AML-193 (cell line): ENCODE measurements around the gene TSKU.
"Not testable (repeated sequence)": the region's sequence is repeated elsewhere in the genome, so short reads cannot be mapped to it uniquely, and the experiment has no call there.

Experiments used
- DNase-seq, 2 experiments: peaks; one replicate each; lab custom pipeline; 2025; lab: John Stamatoyannopoulos, UW

TSKU gene

GRCh38 chr11:76824980-76825725 is 42.0 kb downstream of the TSKU start:
- DNase-seq, result no peak

GRCh38 chr11:76825726-76826396 is 42.7 kb downstream of the TSKU start:
- DNase-seq, result peak in 1 of 2 experiments; percentile 7

DNA sequence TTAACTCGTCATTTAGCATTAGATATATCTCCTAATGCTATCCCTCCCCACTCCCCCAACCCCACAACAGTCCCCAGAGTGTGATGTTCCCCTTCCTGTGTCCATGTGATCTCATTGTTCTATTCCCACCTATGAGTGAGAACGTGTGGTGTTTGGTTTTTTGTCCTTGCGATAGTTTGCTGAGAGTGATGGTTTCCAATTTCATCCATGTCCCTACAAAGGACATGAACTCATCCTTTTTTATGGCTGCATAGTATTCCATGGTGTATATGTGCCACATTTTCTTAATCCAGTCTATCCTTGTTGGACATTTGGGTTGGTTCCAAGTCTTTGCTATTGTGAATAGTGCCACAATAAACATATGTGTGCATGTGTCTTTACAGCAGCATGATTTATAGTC is 43.4 kb downstream of the TSKU start:
- DNase-seq, result not testable (repeated sequence)

GRCh38 chr11:76827005-76827404 is 43.8 kb downstream of the TSKU start:
- not testable (repeated sequence) for DNase-seq

DNA sequence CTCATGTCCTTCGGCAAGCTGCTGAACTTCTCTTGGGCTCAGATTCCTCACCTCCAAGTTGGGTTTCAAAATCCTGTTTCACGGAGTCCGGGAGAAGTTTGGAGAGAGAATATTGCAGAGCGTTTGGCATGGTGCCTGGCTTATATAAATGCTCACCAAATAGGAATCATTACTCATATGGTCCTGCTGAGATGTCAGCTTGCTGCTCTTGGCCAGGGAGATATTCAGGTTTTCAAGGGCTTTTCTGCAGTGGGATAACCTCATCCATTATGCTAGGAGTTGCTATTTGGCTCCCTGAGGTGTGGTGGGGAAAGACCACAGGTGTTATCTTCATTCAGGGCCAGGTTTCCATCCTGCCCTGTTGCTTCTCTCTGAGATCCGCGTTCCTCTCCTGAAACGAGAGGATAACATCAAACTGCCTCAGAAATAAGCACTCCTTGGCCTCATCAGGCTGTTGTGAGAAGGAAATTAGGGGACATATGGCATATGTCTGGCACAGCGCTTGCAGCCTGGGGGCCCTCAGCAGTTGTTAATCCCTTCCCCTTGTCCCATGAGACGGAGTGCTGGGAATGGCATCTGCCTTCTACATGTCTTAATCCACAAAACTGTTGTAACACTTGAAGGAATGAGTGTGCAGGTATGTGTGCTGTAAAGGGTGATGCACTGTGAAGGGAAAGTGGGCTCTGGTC is 47.6 kb downstream of the TSKU start:
- DNase-seq, result no peak

- DNase-seq, result no peak
Measured at GRCh38 chr11:76831686-76832310, 48.6 kb downstream of the TSKU start.

DNA sequence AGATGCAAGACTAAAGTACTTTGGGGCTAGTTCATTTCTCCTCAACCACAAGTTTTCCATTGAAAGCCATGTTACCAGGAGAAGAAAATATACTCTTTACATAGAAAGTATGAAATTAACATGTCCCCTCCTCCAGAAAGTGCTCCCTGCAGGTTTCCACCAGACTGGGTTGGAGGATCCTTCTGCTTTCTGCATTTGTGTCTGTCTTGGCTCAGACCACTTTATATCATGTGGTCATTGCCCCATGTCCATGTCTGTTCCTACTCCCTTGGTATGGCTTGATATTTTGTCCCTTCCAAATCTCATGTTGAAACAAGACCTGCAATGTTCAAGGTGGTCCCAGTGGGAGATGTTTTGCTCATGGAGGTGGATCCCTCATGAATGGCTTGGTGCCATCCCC is 49.2 kb downstream of the TSKU start:
- DNase-seq, result no peak

DNA sequence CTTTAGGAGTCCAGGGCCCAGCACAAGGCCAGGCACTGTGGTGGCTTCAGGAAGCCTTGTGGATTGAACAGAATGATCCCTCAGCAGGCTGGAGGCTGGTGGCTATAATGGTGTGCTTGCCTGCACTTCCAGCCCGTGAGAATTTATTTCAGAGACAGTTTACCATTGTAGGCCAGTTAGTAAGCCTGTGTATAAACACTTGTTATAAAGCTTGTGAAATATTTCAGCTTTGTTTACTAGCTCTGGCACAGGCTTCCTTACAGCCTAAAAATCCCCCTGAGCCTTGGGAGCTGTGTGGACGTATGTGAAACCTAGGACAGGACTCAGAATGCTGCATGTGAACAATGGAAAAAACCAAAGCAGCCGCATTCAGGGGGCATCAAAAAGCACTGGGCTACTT is 51.0 kb downstream of the TSKU start:
- no peak for DNase-seq

DNA sequence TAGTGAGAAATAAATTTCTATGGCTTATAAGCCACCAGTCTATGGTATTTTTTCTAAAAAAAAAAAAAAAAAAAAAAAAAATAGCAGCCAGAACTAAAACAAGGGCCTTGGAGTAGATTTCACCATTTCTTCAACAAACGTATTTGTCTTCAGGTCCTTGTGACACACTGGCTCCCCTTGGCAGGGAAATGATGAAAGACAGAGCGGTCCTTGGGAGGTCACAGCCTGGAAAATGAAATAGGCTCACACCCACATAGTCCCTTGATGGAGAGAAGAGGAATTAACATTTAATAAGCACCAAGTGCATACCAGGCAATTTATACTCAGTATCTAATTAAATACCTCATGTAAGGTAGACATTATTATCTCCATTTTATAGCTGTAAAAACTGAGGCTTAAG is 51.9 kb downstream of the TSKU start:
- DNase-seq, result no peak

GRCh38 chr11:76835928-76836612 is 52.9 kb downstream of the TSKU start:
- peak; percentile 33 to 46 for DNase-seq

GRCh38 chr11:76836613-76837291 is 53.6 kb downstream of the TSKU start:
- no peak for DNase-seq

DNA sequence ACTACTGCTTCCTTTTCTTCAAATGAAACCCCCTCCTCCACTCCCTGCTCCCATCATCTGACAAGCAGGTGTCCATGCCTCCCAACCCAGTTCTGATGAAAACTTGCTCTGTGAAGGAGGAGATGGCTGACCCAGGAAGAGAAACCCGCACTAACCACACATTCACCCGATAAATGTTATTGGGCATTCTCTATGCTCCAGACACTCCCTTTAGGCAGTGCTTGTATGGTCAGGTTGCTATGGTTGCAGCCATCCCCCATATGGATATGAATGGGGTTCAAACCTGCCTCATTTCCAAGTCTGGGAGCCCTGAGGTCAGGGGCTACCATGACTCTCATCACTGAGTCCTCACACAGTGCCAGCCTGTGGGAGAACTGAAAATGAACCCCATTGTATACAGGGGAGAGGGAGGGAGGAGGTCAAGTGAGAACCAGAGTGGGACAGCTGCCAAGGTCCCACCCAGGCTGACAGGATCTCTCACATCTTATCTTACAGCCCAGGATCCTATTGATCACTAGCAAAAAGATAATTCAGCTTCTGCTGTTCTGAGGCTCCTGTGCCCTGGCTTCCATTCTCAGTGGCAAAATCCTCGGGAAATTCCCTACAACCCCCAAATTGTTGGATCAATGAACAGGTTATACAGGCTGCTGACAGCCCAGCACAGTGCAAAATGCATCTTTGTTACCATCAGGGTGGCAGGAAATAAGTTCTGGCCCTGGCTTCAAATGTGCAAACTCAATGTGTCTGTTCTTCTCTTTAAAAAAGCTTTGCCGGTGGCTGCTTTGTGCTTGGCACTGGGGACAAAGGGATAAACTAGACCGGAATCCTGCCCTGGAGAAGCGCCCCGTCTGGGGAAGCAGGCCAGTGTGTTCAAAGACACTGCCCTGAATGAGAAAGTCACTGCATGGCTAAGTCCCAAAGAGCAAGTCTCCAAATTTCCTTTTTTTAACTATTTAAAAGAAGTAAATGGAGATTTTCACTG is 54.8 kb downstream of the TSKU start:
- no peak for DNase-seq

DNA sequence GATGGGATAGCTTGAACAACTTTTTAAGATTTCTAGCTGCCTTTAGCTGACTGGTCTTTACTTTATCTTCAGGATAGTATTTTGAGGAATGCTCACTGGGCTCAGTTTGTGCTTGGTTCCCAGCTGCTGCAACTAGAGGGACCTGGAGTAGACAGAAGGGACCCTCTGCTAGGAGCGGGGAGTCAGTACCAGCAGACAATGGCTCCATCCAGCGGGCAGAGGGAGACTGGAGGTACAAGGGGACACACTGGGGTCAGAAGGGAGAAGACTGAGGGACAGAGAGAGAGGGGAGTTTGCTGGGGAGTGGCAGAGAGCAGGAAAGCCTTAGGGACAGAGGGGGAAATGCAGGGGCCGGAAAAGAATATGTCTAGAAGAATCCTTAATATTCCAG is 55.5 kb downstream of the TSKU start:
- no peak for DNase-seq

GRCh38 chr11:76839311-76839710 is 56.2 kb downstream of the TSKU start:
- DNase-seq, result peak; percentile 15 to 17

DNA sequence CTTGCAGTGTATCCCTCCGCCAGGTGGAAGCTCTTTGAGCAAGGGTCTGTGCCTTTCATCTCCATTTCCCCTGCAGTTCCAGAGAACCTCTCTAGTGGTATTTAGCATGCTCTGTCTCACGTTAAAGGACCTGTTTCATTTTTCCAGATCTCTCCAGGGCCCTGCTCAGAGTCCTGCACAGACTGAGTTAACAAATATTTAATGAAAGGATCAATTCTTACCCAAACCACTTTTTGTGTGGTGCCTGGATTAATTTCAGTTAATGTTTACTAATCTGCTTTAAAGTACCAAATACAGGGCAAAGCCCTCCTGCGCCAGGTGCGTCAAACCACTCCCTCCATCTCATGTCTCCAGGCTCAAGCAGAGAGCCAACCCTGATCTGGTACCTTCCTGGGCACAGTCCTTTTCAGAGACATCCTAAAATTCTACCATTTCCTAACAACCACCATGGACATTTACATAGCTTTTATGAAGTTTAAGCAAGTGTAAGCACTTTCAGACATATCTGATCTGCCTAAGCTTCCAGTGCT is 58.8 kb downstream of the TSKU start:
- no peak for DNase-seq

GRCh38 chr11:76843907-76844306 is 60.8 kb downstream of the TSKU start:
- no peak for DNase-seq

DNA sequence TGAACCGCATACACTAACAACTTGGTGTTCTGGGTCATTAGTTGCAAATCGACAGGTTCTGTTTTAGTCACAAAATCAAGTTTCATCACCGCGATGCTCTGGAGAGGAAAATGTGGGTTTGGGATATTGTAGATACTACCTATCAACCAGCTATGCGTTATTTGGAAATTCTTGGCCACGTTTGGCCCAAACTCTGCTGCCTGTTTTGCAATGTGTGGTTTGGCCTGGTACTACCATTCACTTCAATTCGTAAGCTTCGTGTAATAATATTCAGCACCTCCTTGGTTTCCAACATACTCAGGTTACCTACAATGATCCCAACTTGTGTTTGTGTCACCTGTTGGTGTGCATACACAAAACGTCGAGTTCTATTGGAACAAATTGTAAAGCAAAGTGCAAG is 61.4 kb downstream of the TSKU start:
- DNase-seq, result no peak

- no peak for DNase-seq
Measured at GRCh38 chr11:76845069-76845468, 61.9 kb downstream of the TSKU start.

- DNase-seq, result no peak
Measured at GRCh38 chr11:76846441-76846840, 63.3 kb downstream of the TSKU start.
